MM.1S (cell line): ENCODE data around the gene R3HDM2.

Source experiments
- CTCF ChIP-seq: fragments of 300-600 bp; sonication (generic); IDR thresholded peaks from 2 replicates; pipeline ENCODE4 v1.5.1; 2016; ENCODE audit warnings: antibody characterized with exemption, low read length, mixed read lengths
- EZH2phosphoT487 ChIP-seq: fragments of 300-600 bp; sonication (generic); IDR thresholded peaks from 2 replicates; pipeline ENCODE4 v1.6.1; 2018; ENCODE audit warnings: antibody characterized with exemption, low read length

- TF ChIP-seq CTCF (no peak), EZH2phosphoT487 (no peak)
These were observed 207.4 kb downstream of the R3HDM2 start for GRCh38 chr12:57223191-57224165.
